Endodermal cell (in vitro differentiated cells): ENCODE data around the gene ZNF121. TPM values are rescaled to one million over a fixed set of nuclear protein-coding genes. Genes with fewer than 3 reads are reported as not detected.
"Not testable (repeated sequence)": the region's sequence is repeated elsewhere in the genome, so short reads cannot be mapped to it uniquely, and the experiment has no call there.

Experiments
- DNase-seq: peaks from one replicate; pipeline ENCODE4 v3.0.0-alpha.2; 2017
- H3K27ac ChIP-seq: 2 replicates; pipeline ENCODE4 v1.5.1; 2013; ENCODE audit warnings: mild to moderate bottlenecking, low read depth, low read length, moderate library complexity
- H3K27me3 ChIP-seq: 2 replicates; pipeline ENCODE4 v1.6.1; 2013; ENCODE audit warnings: mild to moderate bottlenecking, low read length, moderate library complexity; ENCODE audit not compliant: insufficient read depth, control insufficient read depth, poor library complexity, severe bottlenecking
- H3K36me3 ChIP-seq: 2 replicates; pipeline ENCODE4 v1.7.0; 2013; ENCODE audit warnings: mild to moderate bottlenecking, low read length, moderate library complexity; ENCODE audit not compliant: control insufficient read depth, insufficient read depth
- H3K4me1 ChIP-seq: one replicate; pipeline ENCODE4 v1.7.0; 2013; ENCODE audit warnings: low read length; ENCODE audit not compliant: control insufficient read depth, insufficient read depth
- H3K4me3 ChIP-seq: 2 replicates; pipeline ENCODE4 v1.5.1; 2013; ENCODE audit warnings: mild to moderate bottlenecking, low read length, moderate library complexity
- H3K9ac ChIP-seq: 2 replicates; pipeline ENCODE4 v1.6.1; 2013; ENCODE audit warnings: mild to moderate bottlenecking, low read length, moderate library complexity; ENCODE audit not compliant: poor library complexity, severe bottlenecking; ENCODE audit errors: extremely low read depth
- H3K9me3 ChIP-seq: 2 replicates; pipeline ENCODE4 v1.6.1; 2013; ENCODE audit warnings: mild to moderate bottlenecking, low read length, moderate library complexity; ENCODE audit not compliant: control insufficient read depth
- H3K27ac Mint-ChIP-seq: 2 replicates; pipeline ENCODE4 v1.8.0; 2020; ENCODE audit warnings: mixed read lengths
- H3K27me3 Mint-ChIP-seq: 2 replicates; pipeline ENCODE4 v1.8.0; 2021; ENCODE audit warnings: mild to moderate bottlenecking, mixed read lengths; ENCODE audit not compliant: insufficient read depth
- H3K36me3 Mint-ChIP-seq: 2 replicates; pipeline ENCODE4 v1.8.0; 2020; ENCODE audit warnings: low read depth, mixed read lengths
- H3K4me1 Mint-ChIP-seq: 2 replicates; pipeline ENCODE4 v1.8.0; 2020; ENCODE audit warnings: mixed read lengths
- H3K4me3 Mint-ChIP-seq: 2 replicates; pipeline ENCODE4 v1.8.0; 2020; ENCODE audit warnings: mild to moderate bottlenecking, moderate library complexity, mixed read lengths
- H3K9me3 Mint-ChIP-seq: 2 replicates; pipeline ENCODE4 v1.8.0; 2020; ENCODE audit warnings: mild to moderate bottlenecking, mixed read lengths
- CTCF ChIP-seq: fragments of 200-600 bp; sonication (generic); conservative IDR thresholded peaks from 2 replicates; pipeline ENCODE4 v1.5.0; 2021; ENCODE audit warnings: antibody characterized with exemption, mild to moderate bottlenecking
- WGBS, 2 experiments: methylation state at CpG; one replicate each; pipeline versions ENCODE4 v1.1.5 to v1.1.7; 2013; ENCODE audit warnings: missing lambda C conversion rate in 2 of 2, mixed read lengths in 1 of 2; ENCODE audit not compliant: insufficient coverage in 1 of 2, insufficient read length in 1 of 2; 5-methylcytosine and 5-hydroxymethylcytosine counted together
- total RNA-seq, 2 donors: library from RNA; stranded (reverse); fragmentation: NEBNext Ultra II Directional in 1 of 2; extraction: Animal tissue kit (Norgen Biotek cat#: 25700) in 1 of 2; gene quantifications; 2 replicates in 1 of 2; 3 replicates in 1 of 2; pipeline ENCODE4 v1.2.1, GENCODE V29; 2021

Gene ZNF121
- total RNA-seq, 2 donors from 2014 or later, result 100 to 168 TPM

- H3K4me1 ChIP-seq, result no peaks in the 10 kb centered on the region
- H3K4me3 ChIP-seq, result no peak overlapping the region
- WGBS, 2 experiments, result 24 to 28% methylated on average over 4 to 7 of the region's 7 CpGs
- no peaks in the 10 kb centered on the region for H3K27me3 ChIP-seq
- Mint-ChIP-seq H3K4me1 (peaks cover 4% of the 10 kb centered on the region), H3K9me3 (peaks cover 7% of the 10 kb centered on the region), H3K4me3 (no peak overlapping the region), H3K36me3 (peaks cover 8% of the 10 kb centered on the region), H3K27me3 (no peaks in the 10 kb centered on the region), H3K27ac (no peak overlapping the region)
- H3K9ac ChIP-seq, result no peak overlapping the region
- H3K9me3 ChIP-seq, result no peaks in the 10 kb centered on the region
- DNase-seq, result peak; percentile 92
- no peak overlapping the region for H3K27ac ChIP-seq
- peaks cover 3% of the 10 kb centered on the region for H3K36me3 ChIP-seq
- TF ChIP-seq CTCF, result peak; percentile 84
Measured at GRCh38 chr19:9586764-9587163, 2.5 kb upstream of the ZNF121 start.

GRCh38 chr19:9582081-9582725 is 2.1 kb downstream of the ZNF121 start:
- Histone ChIP-seq H3K4me3 (peak overlapping the region; percentile 99), H3K9ac (peak overlapping the region; percentile 97), H3K9me3 (peaks cover 44% of the 10 kb centered on the region), H3K36me3 (peaks cover 47% of the 10 kb centered on the region)
- Mint-ChIP-seq H3K9me3 (peaks cover 52% of the 10 kb centered on the region), H3K4me3 (peak overlapping the region; percentile 96), H3K27ac (peak overlapping the region; percentile 84), H3K36me3 (peaks cover 53% of the 10 kb centered on the region)
- H3K27ac ChIP-seq, H3K4me1 ChIP-seq, H3K27me3 ChIP-seq, H3K27me3 Mint-ChIP-seq, H3K4me1 Mint-ChIP-seq: not testable (repeated sequence)
- DNase-seq, result peak; percentile 69
- WGBS, 2 experiments, result 45 to 70% methylated on average over 8 to 10 of the region's 13 CpGs

GRCh38 chr19:9580728-9581127 is 3.6 kb downstream of the ZNF121 start:
- Histone ChIP-seq H3K27me3 (no peaks in the 10 kb centered on the region), H3K4me1 (no peaks in the 10 kb centered on the region), H3K9ac (no peak overlapping the region), H3K27ac (no peak overlapping the region), H3K4me3 (peak overlapping the region; percentile 99), H3K36me3 (peaks cover 61% of the 10 kb centered on the region), H3K9me3 (peaks cover 59% of the 10 kb centered on the region)
- Mint-ChIP-seq H3K9me3 (peaks cover 67% of the 10 kb centered on the region), H3K4me3 (peak overlapping the region; percentile 96), H3K4me1 (peaks cover 10% of the 10 kb centered on the region), H3K36me3 (peaks cover 67% of the 10 kb centered on the region), H3K27ac (no peak overlapping the region), H3K27me3 (no peaks in the 10 kb centered on the region)
- TF ChIP-seq CTCF, result no peak
- WGBS, 2 experiments, result 82 to 97% methylated on average over 3 to 5 of the region's 5 CpGs
- no peak for DNase-seq
